Measurements from ENCODE around the gene PTPRD. TPM values are rescaled to one million over a fixed set of nuclear protein-coding genes. Genes with fewer than 3 reads are reported as not detected.

The PTPRD gene
- total and polyA plus RNA-seq, 9 donors, result 16.2 to 231 (median 85.8) TPM

DNA sequence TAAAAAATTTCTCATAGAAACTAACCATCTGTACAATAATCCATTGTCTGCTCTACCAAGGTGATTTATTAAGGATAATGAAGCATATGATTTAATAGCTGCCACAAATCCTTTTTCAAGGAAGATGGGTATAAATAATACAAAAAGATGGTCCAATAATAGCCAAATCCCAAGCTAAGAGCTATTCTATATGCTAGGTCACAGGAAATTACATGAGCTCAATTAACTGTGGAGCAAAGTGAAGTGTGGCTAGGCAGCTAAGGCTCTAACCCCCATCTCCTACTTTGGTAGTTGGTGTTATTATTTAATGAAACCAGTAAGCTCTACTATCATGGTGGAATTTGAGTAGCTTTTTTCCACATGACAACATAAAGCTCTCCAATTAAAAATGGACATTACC, 1768.3 kb downstream of the PTPRD start:
- TF ChIP-seq EP300 (IDR thresholded peaks at IDR 0.05), result no peak
- TF ChIP-seq, protein P1, sequence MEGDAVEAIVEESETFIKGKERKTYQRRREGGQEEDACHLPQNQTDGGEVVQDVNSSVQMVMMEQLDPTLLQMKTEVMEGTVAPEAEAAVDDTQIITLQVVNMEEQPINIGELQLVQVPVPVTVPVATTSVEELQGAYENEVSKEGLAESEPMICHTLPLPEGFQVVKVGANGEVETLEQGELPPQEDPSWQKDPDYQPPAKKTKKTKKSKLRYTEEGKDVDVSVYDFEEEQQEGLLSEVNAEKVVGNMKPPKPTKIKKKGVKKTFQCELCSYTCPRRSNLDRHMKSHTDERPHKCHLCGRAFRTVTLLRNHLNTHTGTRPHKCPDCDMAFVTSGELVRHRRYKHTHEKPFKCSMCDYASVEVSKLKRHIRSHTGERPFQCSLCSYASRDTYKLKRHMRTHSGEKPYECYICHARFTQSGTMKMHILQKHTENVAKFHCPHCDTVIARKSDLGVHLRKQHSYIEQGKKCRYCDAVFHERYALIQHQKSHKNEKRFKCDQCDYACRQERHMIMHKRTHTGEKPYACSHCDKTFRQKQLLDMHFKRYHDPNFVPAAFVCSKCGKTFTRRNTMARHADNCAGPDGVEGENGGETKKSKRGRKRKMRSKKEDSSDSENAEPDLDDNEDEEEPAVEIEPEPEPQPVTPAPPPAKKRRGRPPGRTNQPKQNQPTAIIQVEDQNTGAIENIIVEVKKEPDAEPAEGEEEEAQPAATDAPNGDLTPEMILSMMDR (IDR thresholded peaks at IDR 0.05), result no peak
- no peak for TF ChIP-seq POLR2A (IDR thresholded peaks at IDR 0.05)
- Histone ChIP-seq H3K27me3 (no peaks in the 10 kb centered on the region), H3K9me3 (no peaks in the 10 kb centered on the region), H3K4me3 (no peak overlapping the region), H3K27ac (no peak overlapping the region), H3K36me3 (no peaks in the 10 kb centered on the region), H3K4me1 (ENCODE audit: insufficient read depth) (no peaks in the 10 kb centered on the region)
- intact Hi-C loops (cut with DNase I), result no loop called here
- DNase-seq, result no peak

DNA sequence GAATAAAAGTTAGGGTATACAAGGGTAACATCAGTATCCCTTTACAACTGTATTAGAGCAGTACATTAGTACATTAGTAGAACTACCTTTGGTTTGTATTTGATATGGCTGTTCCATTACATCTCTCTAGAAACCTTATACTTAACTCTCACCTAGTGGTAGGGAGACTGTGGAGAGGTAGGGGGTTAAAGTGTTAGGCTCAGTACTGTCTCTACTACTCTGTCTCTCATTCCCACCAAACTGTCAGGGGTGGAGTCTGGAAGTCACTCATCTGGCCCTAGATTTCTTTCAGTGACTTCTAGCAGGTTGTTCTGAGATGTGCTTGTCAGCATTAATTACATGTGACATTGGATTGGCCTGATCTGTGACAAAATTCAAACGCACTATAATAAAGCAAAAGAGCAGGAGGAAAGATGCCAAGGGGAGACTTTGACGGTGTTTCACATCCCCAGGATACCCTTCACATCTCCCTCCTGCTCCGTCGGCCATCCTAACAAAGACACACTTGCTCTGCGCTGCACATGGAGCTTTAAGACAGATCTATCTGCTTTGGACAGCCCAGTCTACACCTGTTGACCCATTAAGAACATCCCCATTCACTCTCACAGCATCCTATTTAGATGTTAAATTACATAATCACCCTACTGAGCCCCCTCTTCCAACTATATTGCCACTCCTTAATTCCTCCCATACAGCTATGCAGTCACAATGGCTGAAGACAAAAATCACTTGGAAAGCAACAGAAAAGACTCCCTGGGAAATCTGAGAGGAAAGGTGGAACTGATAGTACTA, 1770.2 kb downstream of the PTPRD start:
- intact Hi-C loops (cut with DNase I), result no loop called here

DNA sequence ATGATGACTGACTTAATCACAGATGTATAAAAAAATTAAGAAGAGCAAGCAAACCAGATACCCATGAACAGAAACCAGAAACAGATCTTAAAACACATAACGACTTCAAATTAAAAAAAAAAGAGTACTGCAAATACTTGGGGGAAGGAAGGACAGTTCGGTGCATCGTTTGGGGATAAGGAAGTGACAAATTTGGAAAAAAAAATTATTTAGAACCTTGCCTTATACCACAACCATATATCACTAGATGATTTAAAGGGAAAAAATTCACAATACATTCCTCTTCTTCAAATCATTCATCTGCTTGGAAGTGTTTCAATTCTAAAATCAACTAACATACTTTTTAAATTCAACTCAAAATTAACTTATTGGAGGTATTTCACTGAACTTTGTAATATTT, 1774.7 kb downstream of the PTPRD start:
- DNase-seq, result no peak
- H3K4me3 ChIP-seq, result no peak overlapping the region
- intact Hi-C loops (cut with DNase I), result no loop called here
- H3K27me3 ChIP-seq, result no peaks in the 10 kb centered on the region
- no peaks in the 10 kb centered on the region for H3K9me3 ChIP-seq
- TF ChIP-seq POLR2A (IDR thresholded peaks at IDR 0.05), result no peak
- no peak for TF ChIP-seq EP300 (IDR thresholded peaks at IDR 0.05)
- TF ChIP-seq, protein P1 (IDR thresholded peaks at IDR 0.05), result no peak
- H3K4me1 ChIP-seq (ENCODE audit: insufficient read depth), result peaks cover 10% of the 10 kb centered on the region
- WGBS, 3 donors, result 54 to 70% (median 60%) methylated on average over 3 of the region's 3 CpGs
- H3K27ac ChIP-seq, result no peak overlapping the region
- H3K36me3 ChIP-seq, result no peaks in the 10 kb centered on the region

More for the DNA sequence above, 1770.2 kb downstream of the PTPRD start:
- DNase-seq, result no peak
- H3K27ac ChIP-seq, result no peak overlapping the region
- no peaks in the 10 kb centered on the region for H3K9me3 ChIP-seq
- H3K4me1 ChIP-seq (ENCODE audit: insufficient read depth), result no peaks in the 10 kb centered on the region
- H3K36me3 ChIP-seq, result no peaks in the 10 kb centered on the region
- H3K4me3 ChIP-seq, result no peak overlapping the region
- TF ChIP-seq, protein P1 (IDR thresholded peaks at IDR 0.05), result no peak
- TF ChIP-seq POLR2A (IDR thresholded peaks at IDR 0.05), result no peak
- TF ChIP-seq EP300 (IDR thresholded peaks at IDR 0.05), result no peak
- WGBS, 3 donors, result 93 to 95% (median 95%) methylated on average over 5 of the region's 5 CpGs
- H3K27me3 ChIP-seq, result no peaks in the 10 kb centered on the region

DNA sequence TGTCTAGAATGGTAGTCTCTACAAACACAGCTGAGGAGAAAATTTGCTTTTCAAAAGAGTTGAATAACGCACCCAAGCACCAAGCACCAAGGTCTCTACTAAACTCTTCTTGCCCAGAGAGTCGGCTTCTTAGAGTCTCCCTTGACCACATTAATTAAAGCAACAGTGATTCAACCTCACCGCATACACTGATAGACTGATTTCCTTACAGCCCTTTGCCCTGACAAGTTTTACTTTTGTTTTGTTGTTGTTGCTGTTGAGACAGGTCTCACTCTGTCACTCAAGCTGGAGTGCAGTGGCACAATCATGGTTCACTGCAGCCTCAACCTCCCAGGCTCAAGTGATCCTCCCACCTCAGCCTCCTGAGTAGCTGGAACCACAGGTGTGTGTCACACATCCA, 1777.5 kb downstream of the PTPRD start:
- intact Hi-C loops (cut with DNase I), result no loop called here
- Histone ChIP-seq H3K27me3 (no peaks in the 10 kb centered on the region), H3K27ac (no peak overlapping the region), H3K4me3 (no peak overlapping the region), H3K9me3 (no peaks in the 10 kb centered on the region), H3K4me1 (ENCODE audit: insufficient read depth) (peaks cover 10% of the 10 kb centered on the region), H3K36me3 (no peaks in the 10 kb centered on the region)
- 95 to 99% (median 98%) methylated on average over 3 of the region's 3 CpGs for WGBS, 3 donors
- no peak for TF ChIP-seq EP300 (IDR thresholded peaks at IDR 0.05)
- TF ChIP-seq, protein P1 (IDR thresholded peaks at IDR 0.05), result no peak
- no peak for TF ChIP-seq POLR2A (IDR thresholded peaks at IDR 0.05)
- no peak for DNase-seq

All from ovary (tissue), 9 donors.